GM18873 (cell line): ENCODE measurements around the gene TBL1XR1.
A peak's percentile ranks its signal among the peaks of the same experiment; 100 is the strongest.

Source experiments
- ATAC-seq: cut with Tn5 transposase; IDR thresholded peaks from one replicate; pipeline ENCODE4 v1.9.1; 2021; ENCODE audit warnings: mild to moderate bottlenecking, moderate library complexity, moderate number of reproducible peaks; ENCODE audit not compliant: unreplicated experiment, low FRiP score

Gene TBL1XR1

DNA sequence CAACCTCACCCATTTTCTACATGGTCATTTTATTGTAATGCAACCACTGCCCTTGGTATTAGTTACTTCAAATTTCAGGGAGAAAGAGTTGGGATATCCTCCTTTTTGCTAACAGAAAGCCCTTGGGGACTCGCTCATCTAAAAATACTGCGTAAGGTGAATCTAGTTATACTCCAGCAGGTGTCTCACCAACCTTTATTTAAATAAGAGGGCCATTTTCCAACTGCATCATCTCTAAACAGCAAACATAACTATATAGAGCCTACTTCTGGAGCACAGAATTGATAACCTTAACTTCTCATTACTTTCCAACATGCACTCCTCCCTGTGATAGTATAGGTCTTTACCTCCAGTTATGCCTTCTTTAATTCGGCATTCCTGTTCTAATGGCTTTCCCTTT lies 77.5 kb downstream of the TBL1XR1 start:
- ATAC-seq = no peak

DNA sequence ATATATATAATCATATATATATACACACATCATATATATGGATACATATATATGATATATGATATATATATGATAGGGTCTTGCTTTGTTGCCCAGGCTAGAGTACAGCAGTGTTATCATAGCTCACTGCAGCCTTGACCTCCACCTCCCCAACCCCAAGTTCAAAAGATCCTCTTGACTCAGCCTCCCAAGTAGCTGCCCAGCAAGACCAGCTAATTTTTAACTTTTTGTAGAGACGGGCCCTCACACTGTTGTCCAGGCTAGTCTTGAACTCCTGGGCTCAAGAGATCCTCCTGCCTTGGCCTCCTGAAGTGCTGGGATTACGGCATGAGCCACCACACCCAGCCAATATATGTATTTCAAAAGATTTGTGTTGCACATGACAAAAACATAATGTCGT lies 83.0 kb downstream of the TBL1XR1 start:
- ATAC-seq = no peak

DNA sequence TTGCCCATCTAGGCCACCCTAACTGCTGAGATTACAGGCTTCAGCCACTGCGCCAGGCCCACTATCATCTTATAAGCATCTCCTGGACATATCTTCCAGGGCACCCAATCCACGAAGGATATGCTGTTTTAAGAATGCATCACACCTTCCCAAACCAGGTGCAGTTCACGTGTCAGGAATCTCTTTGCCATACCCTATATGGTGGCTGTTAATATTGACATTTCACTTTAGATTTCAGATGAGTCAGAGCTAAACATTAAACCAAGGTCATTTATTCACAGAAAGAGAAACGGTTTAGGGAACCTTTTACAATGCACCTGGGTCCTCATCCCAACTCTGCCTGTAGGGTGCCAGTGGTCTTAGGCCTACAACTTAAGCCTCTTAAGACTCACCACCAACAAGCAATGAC lies 85.7 kb downstream of the TBL1XR1 start:
- ATAC-seq = peak; percentile 52

DNA sequence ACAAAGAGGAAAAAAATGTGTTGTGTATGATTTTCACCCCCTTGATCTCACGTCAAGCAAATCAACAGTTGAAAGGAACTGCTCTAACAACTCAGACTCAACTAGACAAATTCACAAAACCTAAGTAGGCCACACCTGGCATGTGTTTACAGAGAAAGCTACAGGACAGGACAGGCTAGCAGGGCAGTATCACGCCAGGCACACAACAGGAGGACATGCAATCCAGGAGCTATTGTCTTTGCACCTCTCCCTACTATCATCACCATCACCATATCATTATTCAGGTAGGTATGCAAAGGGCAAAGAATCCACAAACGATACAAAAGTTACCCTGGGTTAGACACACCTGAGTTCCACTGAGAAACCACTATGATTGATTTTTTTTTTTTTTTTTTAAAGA lies 86.4 kb downstream of the TBL1XR1 start:
- ATAC-seq = no peak

DNA sequence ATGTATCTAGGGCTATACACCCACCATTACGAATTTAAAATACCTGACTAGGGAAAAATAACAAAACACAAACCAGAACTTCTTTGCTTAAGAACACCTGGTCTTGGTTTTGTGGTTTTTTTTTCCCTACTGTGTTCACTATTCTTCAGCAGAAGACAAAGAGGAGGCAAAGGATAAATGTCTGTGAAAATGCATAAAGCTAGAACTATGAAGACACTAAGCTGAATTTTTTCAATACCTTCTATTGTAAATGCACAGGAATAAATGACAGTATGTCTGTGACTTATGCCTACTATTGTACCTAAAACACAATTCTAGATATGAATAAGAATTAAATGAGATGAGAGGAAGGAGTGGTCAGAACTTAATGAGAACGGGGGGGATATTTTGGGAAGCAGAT lies 86.9 kb downstream of the TBL1XR1 start:
- no peak for ATAC-seq

DNA sequence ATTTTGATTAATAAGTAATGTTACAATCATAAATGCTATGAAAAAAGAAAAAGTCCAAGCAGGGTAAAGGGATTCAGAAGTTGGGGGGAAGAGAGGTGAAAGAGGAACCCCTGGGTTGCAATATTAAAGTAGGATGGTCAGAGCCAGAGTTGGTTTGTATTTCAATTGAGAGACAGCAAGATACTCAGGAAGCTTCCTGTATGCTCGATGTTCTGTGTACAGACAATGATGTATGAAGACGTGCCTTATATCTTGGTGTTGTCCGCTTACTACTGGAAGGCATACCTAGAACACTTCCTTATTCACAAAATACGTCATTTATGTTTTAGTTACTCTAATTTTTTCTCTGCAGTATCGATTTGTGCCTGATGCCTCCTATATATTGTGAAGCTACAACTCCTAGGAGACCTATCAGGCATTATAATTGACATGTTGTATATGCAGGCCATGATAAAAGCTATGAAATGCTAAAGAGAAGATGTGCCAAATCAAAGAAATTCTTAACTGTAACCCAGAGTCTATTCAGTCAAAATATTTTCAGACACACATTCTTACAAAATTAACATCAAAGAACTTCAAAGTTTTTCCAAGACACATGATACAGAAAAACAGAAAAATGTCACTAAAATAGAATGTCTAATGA lies 87.5 kb downstream of the TBL1XR1 start:
- ATAC-seq = no peak

DNA sequence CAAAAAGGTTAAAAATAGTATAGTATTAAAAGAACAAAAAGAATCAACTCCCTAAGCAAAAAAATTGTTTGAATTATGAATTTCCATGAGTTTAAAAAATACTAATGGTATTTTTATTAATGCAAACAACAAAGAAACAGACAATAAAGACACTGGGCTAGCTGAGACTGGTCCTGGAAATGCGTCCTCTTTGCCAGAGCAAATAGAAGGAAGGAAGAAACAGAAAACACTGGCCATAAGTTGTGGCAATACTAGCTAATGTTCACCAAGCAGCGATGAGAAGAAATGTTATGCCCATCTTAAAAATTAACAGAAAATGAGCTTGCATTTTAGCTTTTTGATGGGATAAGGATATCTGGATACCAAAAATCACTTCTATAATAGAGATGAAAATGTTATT lies 88.6 kb downstream of the TBL1XR1 start:
- no peak for ATAC-seq

DNA sequence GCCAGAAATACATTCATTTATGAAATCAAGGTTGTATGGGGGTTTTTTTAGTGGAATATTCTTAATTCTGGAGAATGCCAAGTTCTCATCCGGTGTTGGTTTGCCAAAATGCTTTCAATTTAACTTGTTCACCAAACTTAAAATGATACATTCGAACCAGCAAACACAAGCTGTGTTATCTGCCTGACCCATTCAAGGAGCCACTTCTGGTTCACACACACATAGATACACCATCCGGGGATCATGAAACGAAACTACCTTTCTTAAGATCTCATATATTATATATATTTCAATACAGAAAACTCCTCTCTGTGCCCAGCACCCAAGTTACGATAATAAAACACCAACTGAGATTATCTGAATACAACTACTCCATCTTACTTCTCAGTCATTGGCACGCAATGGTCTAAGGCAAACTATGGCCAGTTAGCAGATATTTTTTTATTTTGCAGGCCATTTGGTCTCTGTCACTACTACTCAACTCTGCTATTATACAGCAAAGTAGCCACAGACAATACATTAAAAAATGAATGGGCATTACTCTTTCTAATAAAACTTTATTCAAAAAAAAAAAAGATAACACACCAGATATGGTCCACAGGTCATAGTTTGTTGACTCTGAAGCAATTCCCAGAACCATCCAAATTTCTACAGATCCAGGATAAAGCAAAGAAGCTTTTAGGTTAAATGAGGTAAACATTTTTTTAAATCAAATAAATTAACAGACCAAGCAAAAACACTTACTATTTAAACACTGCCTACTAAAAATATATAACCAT lies 89.6 kb downstream of the TBL1XR1 start:
- ATAC-seq = no peak

DNA sequence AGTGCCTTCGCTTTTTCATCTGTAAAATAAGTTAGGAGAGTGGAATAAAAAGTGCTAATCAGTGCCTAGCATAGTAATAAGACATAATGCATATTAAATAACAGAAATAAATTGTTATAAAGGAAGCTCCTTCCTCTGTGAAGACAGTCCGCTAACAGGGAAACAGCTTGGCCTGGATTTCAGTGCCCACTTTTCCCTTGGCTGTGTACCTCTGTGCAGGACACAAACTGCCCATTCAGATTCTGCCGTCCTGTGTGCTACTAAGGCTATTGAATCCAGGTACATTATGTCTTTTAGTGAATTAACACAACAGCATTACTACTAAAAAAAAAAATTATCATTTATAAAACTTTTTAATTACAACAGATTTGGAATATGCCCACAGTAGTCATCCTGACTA lies 90.7 kb downstream of the TBL1XR1 start:
- no peak for ATAC-seq

DNA sequence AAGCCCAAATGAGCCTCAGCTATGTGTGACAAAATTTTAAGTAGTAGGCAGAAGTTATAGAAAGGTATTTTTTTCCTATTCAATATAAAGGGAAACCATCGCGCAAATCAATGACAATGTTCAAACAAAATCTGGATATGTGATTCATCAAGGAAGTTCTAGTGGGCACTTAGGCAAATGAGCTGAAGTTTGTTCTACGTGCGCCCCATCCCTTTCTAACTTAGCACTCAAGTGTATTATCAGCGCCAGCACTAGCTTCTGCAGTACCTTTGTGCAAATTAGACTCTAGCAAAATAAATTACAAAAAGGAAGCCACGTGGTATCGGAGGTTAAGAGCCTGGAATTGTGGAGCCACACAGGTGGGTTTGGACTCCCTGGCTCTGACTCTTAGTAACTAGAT lies 91.1 kb downstream of the TBL1XR1 start:
- ATAC-seq = no peak

DNA sequence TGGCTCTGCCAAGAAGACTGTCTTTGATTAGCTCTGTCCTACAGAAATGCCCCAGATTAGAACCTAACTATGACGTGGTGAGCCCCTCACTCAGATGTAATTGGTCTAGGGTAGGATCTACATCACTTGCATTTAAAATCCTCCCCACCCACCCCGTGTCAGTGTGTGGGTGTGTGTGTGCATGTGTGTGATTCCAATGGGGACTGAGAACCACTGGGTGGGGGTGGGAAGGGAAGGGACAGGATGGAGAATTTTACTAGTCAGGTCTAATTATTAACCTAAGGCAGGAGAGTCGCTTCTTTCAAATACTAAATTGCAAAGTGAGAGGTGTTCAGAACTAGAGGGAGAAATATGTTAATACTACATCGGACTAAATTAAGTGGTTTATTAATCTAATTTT lies 91.7 kb downstream of the TBL1XR1 start:
- no peak for ATAC-seq

DNA sequence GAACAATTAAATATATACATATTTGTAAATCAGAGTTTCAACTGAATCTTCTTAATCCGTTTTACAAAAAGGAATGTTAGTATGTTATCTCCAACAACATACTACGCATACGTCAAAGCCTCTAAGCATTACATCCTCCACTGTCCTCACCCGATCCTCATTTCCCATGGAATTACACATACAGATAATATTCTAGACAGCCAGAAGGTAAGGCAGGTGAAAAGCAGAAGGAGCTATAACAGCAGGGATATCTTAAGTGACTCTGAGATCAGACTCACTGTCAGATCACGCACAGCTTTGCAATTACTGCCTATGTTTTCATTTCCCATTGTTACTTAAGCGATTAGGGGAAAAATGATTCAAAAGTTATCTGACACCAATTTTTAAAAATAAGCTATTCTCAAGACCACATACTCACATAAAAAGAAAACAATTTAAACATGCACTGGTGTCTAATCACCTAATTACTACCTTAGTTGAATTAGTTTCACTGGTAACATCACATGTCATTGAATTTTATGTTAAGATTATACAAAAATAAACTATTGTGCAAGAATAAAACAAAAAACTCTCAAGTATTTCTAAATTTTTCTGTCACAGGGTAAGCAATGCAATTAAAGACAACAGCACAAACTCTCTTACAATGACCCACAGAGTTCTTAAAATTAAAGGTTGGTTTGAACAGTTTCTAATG lies 92.8 kb downstream of the TBL1XR1 start:
- no peak for ATAC-seq

DNA sequence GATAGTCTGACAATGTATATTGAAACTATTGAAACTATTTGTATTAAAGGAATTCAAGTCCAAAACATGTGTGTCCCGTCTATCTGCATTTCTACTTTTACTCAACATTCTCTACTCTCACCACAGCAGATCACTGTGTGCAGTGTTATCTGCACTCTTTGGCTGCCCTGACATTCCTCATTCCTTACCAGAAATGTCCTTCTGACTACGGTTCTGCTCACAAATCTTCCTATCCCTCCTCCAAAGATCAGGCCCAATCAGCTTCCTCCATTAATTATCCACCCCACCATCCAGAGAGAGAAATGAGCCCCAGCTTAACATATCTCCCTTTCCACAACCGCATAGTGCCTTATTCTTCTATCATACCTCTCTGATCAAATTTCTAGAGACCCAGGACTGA lies 94.7 kb downstream of the TBL1XR1 start:
- ATAC-seq = no peak

DNA sequence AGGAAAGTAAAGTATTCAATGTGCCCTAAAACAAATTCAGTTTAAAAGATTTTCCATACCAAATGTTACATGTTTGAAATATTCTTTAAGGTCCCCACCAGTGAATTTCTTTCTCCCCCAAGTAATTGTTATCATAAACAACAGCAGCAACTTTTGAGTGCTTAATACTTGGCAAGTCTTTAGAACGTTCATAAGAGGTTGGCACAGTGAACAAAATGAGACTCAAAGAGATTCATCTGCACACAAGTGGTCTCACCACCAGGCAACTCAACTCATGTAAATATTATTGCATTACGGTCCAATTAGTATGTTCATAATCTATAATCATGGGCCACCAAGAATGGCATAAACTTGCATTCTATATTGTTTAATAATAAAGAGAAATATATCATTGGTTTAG lies 98.7 kb downstream of the TBL1XR1 start:
- ATAC-seq = no peak

DNA sequence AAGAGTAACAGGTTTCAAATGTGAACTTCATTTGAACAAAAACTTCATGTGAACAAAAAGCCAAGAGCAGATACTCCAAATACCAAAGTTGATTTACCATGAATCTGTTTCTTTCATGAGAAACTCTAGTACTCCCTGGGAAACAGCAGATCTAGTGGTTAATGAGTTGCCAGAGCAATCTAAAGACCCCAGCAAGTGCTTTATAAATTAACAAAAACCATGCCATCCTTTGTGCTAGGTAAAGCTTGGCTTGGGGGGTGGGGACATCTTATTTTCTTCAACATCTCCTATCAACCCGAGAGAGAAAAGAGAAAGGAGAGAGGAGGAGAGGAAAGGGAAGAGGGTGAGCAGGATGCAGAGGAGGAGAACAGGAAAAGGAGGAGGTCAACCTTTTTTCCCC lies 100.7 kb downstream of the TBL1XR1 start:
- no peak for ATAC-seq

DNA sequence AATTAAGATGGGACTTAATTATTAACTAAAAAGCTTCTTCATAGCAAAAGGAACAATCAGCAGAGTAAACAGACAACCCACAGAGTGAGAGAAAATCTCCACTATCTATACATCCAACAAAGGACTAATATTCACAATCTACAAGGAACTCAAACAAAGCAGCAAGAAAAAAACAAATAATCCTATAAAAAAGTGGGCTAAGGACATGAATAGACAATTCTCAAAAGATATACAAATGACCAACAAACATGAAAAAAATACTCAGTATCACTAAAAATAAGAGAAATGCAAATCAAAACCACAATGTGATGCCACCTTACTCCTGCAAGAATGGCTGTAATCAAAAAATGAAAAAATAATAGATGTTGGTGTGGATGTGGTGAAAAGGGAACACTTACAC lies 103.3 kb downstream of the TBL1XR1 start:
- ATAC-seq = no peak

DNA sequence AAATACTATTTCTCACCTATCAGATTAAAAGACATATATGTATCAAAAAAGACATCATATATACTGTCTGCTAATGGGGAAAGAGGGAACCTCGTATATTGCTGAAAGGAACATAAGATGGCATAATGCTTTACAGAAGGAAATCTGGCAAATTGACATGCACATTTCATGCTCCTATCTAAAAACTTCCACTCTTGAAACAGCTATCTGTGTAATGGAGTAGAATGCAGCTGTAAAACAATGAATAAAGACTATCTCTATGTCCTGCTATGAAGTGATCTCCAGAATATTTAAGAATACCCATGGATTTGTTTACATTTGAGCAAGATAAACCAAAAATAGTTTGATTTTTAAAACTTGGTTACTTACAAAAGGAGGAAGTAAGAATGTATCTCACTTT lies 107.4 kb downstream of the TBL1XR1 start:
- ATAC-seq = no peak

DNA sequence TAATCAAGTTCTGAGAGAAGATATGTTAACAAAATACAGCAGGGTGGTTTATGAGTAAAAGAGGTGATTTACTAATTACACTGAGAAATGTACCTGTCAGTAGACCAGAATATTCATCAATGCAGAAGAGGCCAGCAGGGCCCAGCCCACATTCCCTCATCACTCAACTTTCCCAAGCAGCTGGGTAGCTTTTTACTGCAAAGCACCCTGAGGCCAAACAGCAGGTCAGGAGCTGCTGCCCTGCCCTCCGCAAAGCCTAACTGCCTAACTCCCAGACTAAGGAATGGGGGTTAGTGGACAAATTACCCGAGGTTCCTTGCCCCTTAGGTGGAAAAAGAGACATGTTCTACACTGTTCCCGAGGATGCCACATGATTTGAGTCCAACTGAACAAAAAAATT lies 108.2 kb downstream of the TBL1XR1 start:
- no peak for ATAC-seq

DNA sequence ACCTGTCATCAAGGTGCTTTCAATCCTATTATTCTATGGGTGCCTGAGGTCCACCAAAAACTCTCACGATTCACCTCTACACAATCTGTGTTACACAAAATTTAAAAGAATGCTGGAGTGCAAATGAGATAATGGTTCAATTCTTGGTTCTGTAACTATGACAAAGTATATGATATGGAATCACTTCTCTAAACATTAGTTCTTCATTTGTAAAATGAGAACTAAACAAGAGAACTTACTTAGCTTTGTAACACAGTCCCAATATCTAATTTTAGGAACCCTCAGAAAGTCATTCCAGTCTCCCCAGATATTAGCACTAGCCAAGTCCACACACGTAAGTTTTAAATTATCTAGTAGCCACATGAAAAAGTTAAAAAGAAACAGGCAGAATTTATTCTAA lies 111.5 kb downstream of the TBL1XR1 start:
- ATAC-seq = no peak

DNA sequence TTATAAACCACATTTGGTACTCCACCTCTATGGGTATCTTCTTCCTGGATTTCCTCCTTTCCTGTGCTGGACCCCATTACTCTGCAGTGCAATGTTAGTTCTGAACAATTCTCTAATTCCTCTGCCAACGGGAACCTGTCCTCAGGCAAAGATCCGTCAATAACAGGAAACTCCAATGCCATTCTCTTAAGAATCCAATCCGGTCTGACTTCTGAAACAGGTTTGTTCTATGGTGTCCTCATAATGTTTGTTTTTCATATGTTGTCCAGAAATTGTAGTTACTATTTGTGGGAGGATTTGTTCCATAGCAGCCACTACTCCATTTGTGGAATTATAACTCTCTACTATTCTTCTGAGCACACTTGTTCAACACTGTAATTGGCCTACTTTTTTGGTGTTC lies 112.7 kb downstream of the TBL1XR1 start:
- ATAC-seq = no peak

DNA sequence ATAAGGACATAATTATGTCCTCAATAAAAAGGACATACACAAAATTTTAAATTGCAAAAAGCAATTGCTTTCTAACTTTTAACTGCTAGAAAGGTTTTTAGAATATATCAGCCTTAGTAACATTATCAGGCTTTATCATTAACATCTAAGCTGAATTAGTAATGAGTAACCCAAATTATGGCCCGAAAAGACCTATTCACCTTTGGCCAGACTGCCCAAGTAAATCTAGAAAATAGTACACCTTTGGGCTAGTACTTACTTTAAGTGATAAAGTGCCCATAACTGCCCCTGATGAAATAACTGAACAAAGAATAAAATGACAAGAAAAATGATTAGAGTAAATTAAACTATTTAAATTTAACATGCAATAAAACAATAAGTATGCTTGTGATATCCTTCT lies 117.2 kb downstream of the TBL1XR1 start:
- ATAC-seq = no peak

DNA sequence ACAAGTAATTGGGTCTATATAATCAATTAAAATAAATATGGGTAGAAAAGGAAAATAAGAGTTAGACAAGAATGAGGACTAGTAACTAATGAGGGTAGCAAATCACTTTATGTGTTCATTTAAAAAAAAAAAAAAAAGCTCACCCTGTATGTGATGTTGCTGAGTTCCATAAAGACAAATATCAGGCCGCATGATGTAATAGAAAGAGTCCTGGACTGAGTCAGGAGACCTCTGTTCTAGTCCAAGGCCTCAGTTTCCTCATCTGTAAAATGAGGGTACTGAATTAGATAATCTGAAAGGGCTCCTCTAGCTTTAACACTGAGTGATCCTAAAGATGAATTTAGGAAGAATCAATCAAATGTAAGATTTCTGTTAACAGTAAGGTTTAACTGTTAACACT lies 117.6 kb downstream of the TBL1XR1 start:
- ATAC-seq = no peak
